K562 (cell line): Measurements from ENCODE around the gene PPM1H. TPM values are rescaled to one million over a fixed set of nuclear protein-coding genes. Genes with fewer than 3 reads are reported as not detected.

Experiments used
- ATAC-seq: fragments of 200-7000 bp; cut with Tn5 transposase; 3 replicates; pipeline ENCODE4 v1.9.1; 2020; ENCODE audit warnings: moderate library complexity
- BruUV-seq: library from RNA; stranded (reverse); fragments of 400-500 nt; replicated peaks from 2 replicates; lab custom pipeline; 2021; lab: Mats Ljungman, UMichigan
- CTCF ChIA-PET: fragments of 300-600 bp; formaldehyde crosslinking; extraction: SDS; loops from one replicate; lab custom pipeline; 2021; ENCODE audit warnings: low intra/inter-chr PET ratio; lab: Yijun Ruan, JAX
- POLR2A ChIA-PET: fragments of 300-600, 350-650 bp; sonication (Branson Sonifier 250); formaldehyde crosslinking; extraction: SDS; loops from one replicate; lab custom pipeline; 2021; ENCODE audit warnings: antibody characterized with exemption, inconsistent platforms; lab: Yijun Ruan, JAX
- DNase-seq, 4 experiments: peaks; one replicate each; pipeline versions ENCODE4 v3.0.0 to v3.0.0-alpha.2; 2011 to 2018; ENCODE audit warnings: low spot score in 3 of 4, mixed read lengths in 3 of 4; ENCODE audit errors: extremely low read depth in 1 of 4
- FAIRE-seq: peaks from 2 replicates; lab custom pipeline; 2011; peaks lifted over from hg19 to GRCh38; lab: Jason Lieb, UNC
- H2AFZ ChIP-seq: 2 replicates; pipeline ENCODE4 v1.6.0; 2011; ENCODE audit warnings: low read depth, low read length, control low read depth, inconsistent platforms
- H3K27ac ChIP-seq: fragments of 200-600 bp; 3 replicates; pipeline ENCODE4 v1.8.0; 2011; ENCODE audit warnings: low read depth, mild to moderate bottlenecking, control low read depth, inconsistent platforms, low read length, moderate library complexity, mixed read lengths; ENCODE audit errors: extremely low read depth
- H3K27me3 ChIP-seq, 2 experiments: fragments of 300-600 bp in 1 of 2; 2 replicates in 1 of 2; 3 replicates in 1 of 2; pipeline versions ENCODE4 v1.6.0 to v1.8.0; 2011; ENCODE audit warnings: inconsistent platforms in 2 of 2, low read length in 2 of 2, mild to moderate bottlenecking in 1 of 2, mixed read lengths in 1 of 2, moderate library complexity in 1 of 2; ENCODE audit not compliant: control insufficient read depth in 2 of 2, insufficient read depth in 2 of 2
- H3K36me3 ChIP-seq: fragments of 300-600 bp; 3 replicates; pipeline ENCODE4 v1.8.0; 2011; ENCODE audit warnings: mild to moderate bottlenecking, low read length, inconsistent platforms; ENCODE audit not compliant: control insufficient read depth, insufficient read depth
- H3K4me1 ChIP-seq, 2 experiments: fragments of 200-600 bp in 1 of 2; replicated peaks in 1 of 2; 2 replicates in 1 of 2; 3 replicates in 1 of 2; pipeline versions ENCODE4 v1.5.1 to v1.8.0; 2011; ENCODE audit warnings: inconsistent platforms in 2 of 2, low read length in 2 of 2, mild to moderate bottlenecking in 1 of 2, mixed read lengths in 1 of 2, moderate library complexity in 1 of 2; ENCODE audit not compliant: control insufficient read depth in 2 of 2, insufficient read depth in 2 of 2
- H3K4me2 ChIP-seq: 2 replicates; pipeline ENCODE4 v1.6.1; 2011; ENCODE audit warnings: low read length, control low read depth, inconsistent platforms, mixed read lengths; ENCODE audit not compliant: insufficient read depth
- H3K4me3 ChIP-seq: fragments of 200-600 bp; sonication (generic), shearing (Covaris generic); 2 replicates; pipeline ENCODE4 v1.5.1; 2016; ENCODE audit warnings: control low read depth, inconsistent platforms
- H3K79me2 ChIP-seq: fragments of 200-600 bp; 3 replicates; pipeline ENCODE4 v1.8.0; 2011; ENCODE audit warnings: low read length, inconsistent platforms; ENCODE audit not compliant: control insufficient read depth, insufficient read depth
- H3K9ac ChIP-seq, 2 experiments: 2 replicates each; pipeline versions ENCODE4 v1.6.0 to v1.6.1; 2011; ENCODE audit warnings: low read depth in 2 of 2, low read length in 2 of 2, control low read depth in 1 of 2, inconsistent platforms in 1 of 2, mild to moderate bottlenecking in 1 of 2, mixed read lengths in 1 of 2; ENCODE audit not compliant: insufficient read depth in 1 of 2
- H3K9me1 ChIP-seq: one replicate; pipeline ENCODE4 v1.6.0; 2011; ENCODE audit warnings: inconsistent platforms, mild to moderate bottlenecking, low read length, moderate library complexity; ENCODE audit not compliant: control insufficient read depth, insufficient read depth
- H3K9me3 ChIP-seq: replicated peaks from 2 replicates; pipeline ENCODE4 v1.5.1; 2011; ENCODE audit warnings: low read depth, low read length, inconsistent platforms; ENCODE audit not compliant: control insufficient read depth, insufficient read depth
- H4K20me1 ChIP-seq: replicated peaks from 2 replicates; pipeline ENCODE4 v1.6.1; 2011; ENCODE audit warnings: low read length, inconsistent platforms, mixed read lengths; ENCODE audit not compliant: control insufficient read depth, insufficient read depth
- C11orf30 ChIP-seq: fragments of 450-650 bp; IDR thresholded peaks from 2 replicates; pipeline ENCODE4 v1.6.1; 2016; ENCODE audit warnings: low read depth, mild to moderate bottlenecking
- CTCF ChIP-seq, 3 experiments: IDR thresholded peaks in 2 of 3; conservative IDR thresholded peaks in 1 of 3; 2 replicates each; pipeline ENCODE4 v1.5.1; 2011 to 2012; ENCODE audit warnings: low read length in 3 of 3, mild to moderate bottlenecking in 3 of 3, control low read depth in 2 of 3, improper control_type of control experiment in 1 of 3, inconsistent platforms in 1 of 3, low read depth in 1 of 3, mixed read lengths in 1 of 3, moderate library complexity in 1 of 3; ENCODE audit not compliant: insufficient read depth in 2 of 3
- MAFG ChIP-seq: fragments of 450-650 bp; conservative IDR thresholded peaks from 2 replicates; pipeline ENCODE4 v1.6.1; 2016; ENCODE audit warnings: missing genetic modification characterization, missing compliant biosample characterization
- MTA2 ChIP-seq: fragments of 450-650 bp; IDR thresholded peaks from 2 replicates; pipeline ENCODE4 v1.6.1; 2016; ENCODE audit warnings: low read depth
- NFE2 ChIP-seq: IDR thresholded peaks from 2 replicates; pipeline ENCODE4 v1.6.1; 2014; ENCODE audit warnings: antibody characterized with exemption, low read depth
- NFE2L1 ChIP-seq: fragments of 450-650 bp; IDR thresholded peaks from 2 replicates; pipeline ENCODE4 v1.6.1; 2016; ENCODE audit warnings: missing genetic modification characterization, low read depth, mild to moderate bottlenecking, missing compliant biosample characterization, moderate library complexity, borderline replicate concordance
- SMARCC2 ChIP-seq: fragments of 450-650 bp; IDR thresholded peaks from 2 replicates; pipeline ENCODE4 v1.6.1; 2017; ENCODE audit warnings: antibody characterized with exemption, moderate library complexity, mild to moderate bottlenecking, low read depth
- XRCC5 ChIP-seq: fragments of 200-400 bp; formaldehyde crosslinking; IDR thresholded peaks from 2 replicates; pipeline ENCODE4 v1.6.1; 2017; ENCODE audit warnings: low read depth, mild to moderate bottlenecking, low read length
- ZNF133 ChIP-seq: fragments of 250-450 bp; sonication (Bioruptor Pico); IDR thresholded peaks from 2 replicates; pipeline ENCODE4 v1.4.0; 2020; ENCODE audit warnings: mild to moderate bottlenecking
- ZNF316 ChIP-seq: fragments of 450-650 bp; IDR thresholded peaks from 2 replicates; pipeline ENCODE4 v1.6.1; 2016
- WGBS: fragments of 100-300 bp; shearing (Covaris generic); methylation state at CpG from one replicate; pipeline ENCODE4 v1.1.6; 2016; ENCODE audit warnings: low coverage, mixed read lengths; ENCODE audit not compliant: insufficient coverage; ENCODE audit errors: missing lambda C conversion rate; 5-methylcytosine and 5-hydroxymethylcytosine counted together
- in situ Hi-C: fragments of 300-500 bp; cut with MboI; formaldehyde crosslinking; loops from 4 replicates; pipeline ENCODE4 v1.15.0; 2018; ENCODE audit warnings: inconsistent platforms, mixed read lengths
- intact Hi-C: fragments of 100-400 bp; cut with micrococcal nuclease; formaldehyde crosslinking; loops from 2 replicates; pipeline ENCODE4 v1.14.2; 2022
- polyA plus RNA-seq, 8 experiments: library from polyadenylated mRNA; depleted of rRNA in 4 of 8; stranded (reverse) in 5 of 8; unstranded in 3 of 8; fragments of >200 nt; fragmentation: Nextera tagmentation in 2 of 8; fragmentation: Illumina TruSeq in 1 of 8; extraction: Ambion mirVana in 2 of 8; extraction: Trizol in 1 of 8; gene quantifications; 2 replicates each; pipeline versions ENCODE4 v1.2.1 to v1.2.3, GENCODE V29; 2011 to 2014; ENCODE audit warnings: inconsistent platforms in 1 of 8, missing spikeins in 1 of 8
- total RNA-seq, 7 experiments: library from RNA; depleted of rRNA in 6 of 7; stranded (reverse); fragments of >200 nt in 6 of 7; fragmentation: Illumina TruSeq in 2 of 7; extraction: Trizol in 2 of 7; gene quantifications; 2 replicates each; pipeline versions ENCODE4 v1.2.1 to v1.2.3, GENCODE V29; 2011 to 2021; ENCODE audit warnings: low replicate concordance in 1 of 7

PPM1H gene
- total and polyA plus RNA-seq, 9 of the 15 experiments (the other 6 are each of a cell fraction or from before 2014, with no cell fraction given): 5.3 to 29.3 (median 11.3) TPM

DNA sequence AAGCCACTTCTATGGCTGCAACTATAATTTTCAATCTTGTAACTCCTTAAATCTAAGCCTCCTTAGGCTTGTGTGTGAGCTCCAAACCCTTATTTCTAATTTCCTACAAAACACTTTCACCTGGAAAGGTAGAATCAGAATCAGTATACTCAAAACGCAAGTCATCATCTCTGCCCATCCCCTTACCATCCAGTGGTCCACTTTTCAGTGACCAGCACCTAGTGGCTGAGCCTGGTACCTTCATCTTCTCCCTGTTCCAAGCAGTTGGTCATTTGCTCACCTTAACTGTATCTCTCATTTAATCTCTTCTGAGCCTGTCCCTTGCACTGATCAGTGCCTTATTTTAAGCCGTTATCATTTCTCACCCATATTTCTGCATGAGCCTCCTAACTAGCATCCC is 107.9 kb downstream of the PPM1H start:
- 29% methylated on average over 2 of the region's 2 CpGs for WGBS
- Histone ChIP-seq H4K20me1 (no peaks in the 10 kb centered on the region), H3K9me3 (no peaks in the 10 kb centered on the region), H3K4me2 (no peak overlapping the region), H3K9me1 (no peaks in the 10 kb centered on the region), H3K27ac (no peak overlapping the region), H3K4me3 (no peak overlapping the region), H3K9ac (no peak overlapping the region), H2AFZ (no peak overlapping the region), H3K36me3 (peaks cover 12% of the 10 kb centered on the region; the same call in 1 of the 3 replicates), H3K79me2 (no peaks in the 10 kb centered on the region), H3K27me3 (no peaks in the 10 kb centered on the region), H3K4me1 (no peaks in the 10 kb centered on the region; a peak in 2 of 5 replicates)
- in situ Hi-C loops (no loop called here), intact Hi-C loops (no loop called here)
- ChIA-PET CTCF (no interaction called here), POLR2A (no interaction called here)
- peak; percentile 32 for FAIRE-seq
- no TSS peak for BruUV-seq
- ATAC-seq: peak; percentile 77
- TF ChIP-seq MAFG (tag): peak; percentile 53
- peak; percentile 45; the same call in 1 of the 2 replicates for TF ChIP-seq C11orf30
- no peak for TF ChIP-seq XRCC5
- peak; percentile 39 for TF ChIP-seq NFE2
- TF ChIP-seq ZNF316: peak; percentile 56; the same call in 1 of the 2 replicates
- TF ChIP-seq MTA2: no peak
- TF ChIP-seq CTCF (IDR thresholded peaks at IDR 0.05 in 2 of 3, conservative IDR thresholded peaks at IDR 0.05 in 1 of 3; ENCODE audit: insufficient read depth in 2 of 3, low read depth in 1 of 3, low read length in 3 of 3): peak in 2 of 3 experiments; percentile 26 to 38; a peak in 1 of 6 replicates
- no peak for TF ChIP-seq SMARCC2
- TF ChIP-seq NFE2L1: 0 out of 2 replicates have a peak, but pooled peaks have one; percentile 3
- no peak for TF ChIP-seq ZNF133
- DNase-seq: peak in 2 of 4 experiments; percentile 17 to 19
